HFF-Myc (cell line): ENCODE data around the gene IPMK.

Source experiments
- DNase-seq: peaks from one replicate; pipeline ENCODE4 v3.0.0-alpha.2; 2011; ENCODE audit warnings: low read depth; ENCODE audit errors: extremely low read depth
- H3K4me3 ChIP-seq: replicated peaks from 2 replicates; pipeline ENCODE4 v1.5.1; 2011; ENCODE audit warnings: low read depth, mild to moderate bottlenecking, control low read depth, low read length
- CTCF ChIP-seq: IDR thresholded peaks from 2 replicates; pipeline ENCODE4 v1.5.1; 2012; ENCODE audit warnings: mild to moderate bottlenecking, low read depth, low read length, control low read depth; ENCODE audit errors: missing control alignments

Gene IPMK

GRCh38 chr10:58267713-58268453 is at the start of gene IPMK:
Gene IPMK (minus strand): TSS chr10:58267894. CDS start chr10:58267611, 283 bp downstream.
- DNase-seq, result no peak
- no peak for TF ChIP-seq CTCF
- H3K4me3 ChIP-seq, result peak within 1 kb of the TSS; percentile 95

- H3K4me3 ChIP-seq, result no peak overlapping the region
- DNase-seq, result no peak
- no peak for TF ChIP-seq CTCF
Observed at GRCh38 chr10:58316874-58317273, 49.2 kb upstream of the IPMK start.

GRCh38 chr10:58311026-58311425 is 43.3 kb upstream of the IPMK start:
- H3K4me3 ChIP-seq, result no peak overlapping the region
- no peak for DNase-seq
- no peak for TF ChIP-seq CTCF

- H3K4me3 ChIP-seq, result no peak overlapping the region
- TF ChIP-seq CTCF, result no peak
- DNase-seq, result no peak
Observed at GRCh38 chr10:58307676-58308075, 40.0 kb upstream of the IPMK start.

- TF ChIP-seq CTCF, result no peak
- H3K4me3 ChIP-seq, result no peak overlapping the region
- DNase-seq, result no peak
Observed at GRCh38 chr10:58305821-58306220, 38.1 kb upstream of the IPMK start.

GRCh38 chr10:58304099-58304633 is 36.5 kb upstream of the IPMK start:
- DNase-seq, result no peak
- no peak for TF ChIP-seq CTCF
- no peak overlapping the region for H3K4me3 ChIP-seq

GRCh38 chr10:58302254-58302653 is 34.6 kb upstream of the IPMK start:
- DNase-seq, result no peak
- no peak overlapping the region for H3K4me3 ChIP-seq
- no peak for TF ChIP-seq CTCF
